ENCODE measurements around the gene ELOVL2.

The ELOVL2 gene

GRCh38 chr6:10957414-10957886 is 86.7 kb downstream of the ELOVL2 start:
- Histone ChIP-seq H2AFZ (ENCODE audit: low read length) (no peak overlapping the region), H3K9me3 (ENCODE audit: insufficient read depth, low read depth, low read length) (no peaks in the 10 kb centered on the region), H3K4me1 (ENCODE audit: insufficient read depth, low read length, poor library complexity, severe bottlenecking) (no peaks in the 10 kb centered on the region), H3K36me3 (ENCODE audit: insufficient read depth, low read length) (no peaks in the 10 kb centered on the region), H4K20me1 (ENCODE audit: insufficient read depth, low read length, poor library complexity, severe bottlenecking) (no peaks in the 10 kb centered on the region), H3F3A (ENCODE audit: low read depth) (no peaks in the 10 kb centered on the region), H3K79me2 (ENCODE audit: insufficient read depth, low read length) (no peaks in the 10 kb centered on the region), H3K9ac (ENCODE audit: low read depth, low read length, poor library complexity, severe bottlenecking) (no peak overlapping the region), H3K4me2 (ENCODE audit: low read depth, low read length, poor library complexity, severe bottlenecking) (no peak overlapping the region), H3K9me2 (replicated peaks; ENCODE audit: low read depth, low read length) (no peaks in the 10 kb centered on the region), H3K4me3 (ENCODE audit: low read length, poor library complexity, severe bottlenecking) (no peak overlapping the region), H3K27me3 (ENCODE audit: insufficient read depth, low read length, poor library complexity, severe bottlenecking) (no peaks in the 10 kb centered on the region)
- TF ChIP-seq EZH2phosphoT487 (IDR thresholded peaks at IDR 0.05; ENCODE audit: borderline replicate concordance): no peak

- Histone ChIP-seq H2AFZ (ENCODE audit: low read length) (no peak overlapping the region), H3K79me2 (ENCODE audit: insufficient read depth, low read length) (no peaks in the 10 kb centered on the region), H3K4me3 (ENCODE audit: low read length, poor library complexity, severe bottlenecking) (no peak overlapping the region), H3K4me2 (ENCODE audit: low read depth, low read length, poor library complexity, severe bottlenecking) (no peak overlapping the region), H3K4me1 (ENCODE audit: insufficient read depth, low read length, poor library complexity, severe bottlenecking) (no peaks in the 10 kb centered on the region), H3K36me3 (ENCODE audit: insufficient read depth, low read length) (no peaks in the 10 kb centered on the region), H3K27me3 (ENCODE audit: insufficient read depth, low read length, poor library complexity, severe bottlenecking) (no peaks in the 10 kb centered on the region), H3K9me2 (replicated peaks; ENCODE audit: low read depth, low read length) (no peaks in the 10 kb centered on the region), H3F3A (ENCODE audit: low read depth) (no peaks in the 10 kb centered on the region), H3K9ac (ENCODE audit: low read depth, low read length, poor library complexity, severe bottlenecking) (no peak overlapping the region), H3K9me3 (ENCODE audit: insufficient read depth, low read depth, low read length) (no peaks in the 10 kb centered on the region), H4K20me1 (ENCODE audit: insufficient read depth, low read length, poor library complexity, severe bottlenecking) (no peaks in the 10 kb centered on the region)
- TF ChIP-seq CTCF (conservative IDR thresholded peaks at IDR 0.05; ENCODE audit: low read length): no peak
- no peak for TF ChIP-seq EZH2phosphoT487 (IDR thresholded peaks at IDR 0.05; ENCODE audit: borderline replicate concordance)
These were observed 87.3 kb downstream of the ELOVL2 start for GRCh38 chr6:10956776-10957175.

GRCh38 chr6:10954590-10955010 is 89.5 kb downstream of the ELOVL2 start:
- H3K36me3 ChIP-seq (ENCODE audit: insufficient read depth, low read length): no peaks in the 10 kb centered on the region
- H3K9me2 ChIP-seq (replicated peaks; ENCODE audit: low read depth, low read length): no peaks in the 10 kb centered on the region
- peak overlapping the region; percentile 76 for H2AFZ ChIP-seq (ENCODE audit: low read length)
- no peaks in the 10 kb centered on the region for H3K9me3 ChIP-seq (ENCODE audit: insufficient read depth, low read depth, low read length)
- no peaks in the 10 kb centered on the region for H3K79me2 ChIP-seq (ENCODE audit: insufficient read depth, low read length)
- TF ChIP-seq CTCF (conservative IDR thresholded peaks at IDR 0.05; ENCODE audit: low read length): peak; percentile 89
- TF ChIP-seq EZH2phosphoT487 (IDR thresholded peaks at IDR 0.05; ENCODE audit: borderline replicate concordance): no peak
- H4K20me1 ChIP-seq (ENCODE audit: insufficient read depth, low read length, poor library complexity, severe bottlenecking): no peaks in the 10 kb centered on the region
- no peaks in the 10 kb centered on the region for H3K4me1 ChIP-seq (ENCODE audit: insufficient read depth, low read length, poor library complexity, severe bottlenecking)
- H3K9ac ChIP-seq (ENCODE audit: low read depth, low read length, poor library complexity, severe bottlenecking): no peak overlapping the region
- H3K4me3 ChIP-seq (ENCODE audit: low read length, poor library complexity, severe bottlenecking): no peak overlapping the region
- H3K27me3 ChIP-seq (ENCODE audit: insufficient read depth, low read length, poor library complexity, severe bottlenecking): no peaks in the 10 kb centered on the region
- H3K4me2 ChIP-seq (ENCODE audit: low read depth, low read length, poor library complexity, severe bottlenecking): no peak overlapping the region
- H3F3A ChIP-seq (ENCODE audit: low read depth): no peaks in the 10 kb centered on the region

GRCh38 chr6:10951675-10952282 is 92.3 kb downstream of the ELOVL2 start:
- Histone ChIP-seq H3K4me2 (ENCODE audit: low read depth, low read length, poor library complexity, severe bottlenecking) (no peak overlapping the region), H2AFZ (ENCODE audit: low read length) (no peak overlapping the region; the same call in 1 of the 2 replicates), H3K9ac (ENCODE audit: low read depth, low read length, poor library complexity, severe bottlenecking) (no peak overlapping the region), H3K79me2 (ENCODE audit: insufficient read depth, low read length) (no peaks in the 10 kb centered on the region), H3K9me3 (ENCODE audit: insufficient read depth, low read depth, low read length) (no peaks in the 10 kb centered on the region), H3K9me2 (replicated peaks; ENCODE audit: low read depth, low read length) (no peaks in the 10 kb centered on the region), H3K27me3 (ENCODE audit: insufficient read depth, low read length, poor library complexity, severe bottlenecking) (no peaks in the 10 kb centered on the region), H3K36me3 (ENCODE audit: insufficient read depth, low read length) (no peaks in the 10 kb centered on the region), H3K4me3 (ENCODE audit: low read length, poor library complexity, severe bottlenecking) (no peak overlapping the region), H3K4me1 (ENCODE audit: insufficient read depth, low read length, poor library complexity, severe bottlenecking) (no peaks in the 10 kb centered on the region), H3F3A (ENCODE audit: low read depth) (no peaks in the 10 kb centered on the region), H4K20me1 (ENCODE audit: insufficient read depth, low read length, poor library complexity, severe bottlenecking) (no peaks in the 10 kb centered on the region)
- no peak for TF ChIP-seq EZH2phosphoT487 (IDR thresholded peaks at IDR 0.05; ENCODE audit: borderline replicate concordance)
- peak; percentile 66 for TF ChIP-seq CTCF (conservative IDR thresholded peaks at IDR 0.05; ENCODE audit: low read length)
